Breast epithelium (tissue), 4 donors: ENCODE measurements around the gene GIMAP6. TPM values are rescaled to one million over a fixed set of nuclear protein-coding genes. Genes with fewer than 3 reads are reported as not detected.

Experiments used
- DNase-seq, 2 donors: peaks; one replicate each; pipeline ENCODE4 v3.0.0-alpha.2; 2019; ENCODE audit warnings: low spot score in 2 of 2
- H3K27ac ChIP-seq, 2 donors: fragments of 200-600 bp; sonication (generic) in 1 of 2; one replicate each; pipeline ENCODE4 v1.5.1; 2016 to 2019; ENCODE audit warnings: mild to moderate bottlenecking in 1 of 2
- H3K27me3 ChIP-seq, 2 donors: fragments of 200-600 bp; sonication (generic) in 1 of 2; one replicate each; pipeline versions ENCODE4 v1.5.1 to v1.6.0; 2017 to 2019; ENCODE audit warnings: control low read depth in 1 of 2, mild to moderate bottlenecking in 1 of 2
- H3K36me3 ChIP-seq: fragments of 200-600 bp; one replicate; pipeline ENCODE4 v1.5.1; 2019
- H3K4me1 ChIP-seq, 2 donors: fragments of 200-600 bp; sonication (generic); one replicate each; pipeline ENCODE4 v1.5.1; 2016 to 2019; ENCODE audit warnings: control low read depth in 1 of 2
- H3K4me3 ChIP-seq, 3 donors: fragments of 200-600 bp; sonication (generic); 1 replicate in 2 of 3; 2 replicates in 1 of 3; pipeline ENCODE4 v1.5.1; 2016 to 2019; ENCODE audit warnings: mild to moderate bottlenecking in 3 of 3, moderate library complexity in 2 of 3
- H3K9me3 ChIP-seq, 2 donors: fragments of 200-600 bp; sonication (generic) in 1 of 2; one replicate each; pipeline ENCODE4 v1.5.1; 2016 to 2019; ENCODE audit warnings: control low read depth in 1 of 2
- CTCF ChIP-seq, 3 donors: fragments of 450-650 bp; IDR thresholded peaks; one replicate each; pipeline ENCODE4 v1.5.1; 2016 to 2017; ENCODE audit warnings: antibody characterized with exemption in 3 of 3, mild to moderate bottlenecking in 3 of 3, moderate library complexity in 3 of 3
- POLR2A ChIP-seq: fragments of 450-650 bp; IDR thresholded peaks from one replicate; pipeline ENCODE4 v1.6.1; 2016; ENCODE audit warnings: antibody characterized with exemption, mild to moderate bottlenecking, moderate library complexity
- POLR2AphosphoS5 ChIP-seq, 3 donors: sonication (generic); formaldehyde crosslinking; IDR thresholded peaks; one replicate each; pipeline ENCODE4 v1.6.1; 2017; ENCODE audit warnings: antibody characterized with exemption in 3 of 3
- intact Hi-C: fragments of 100-400 bp; cut with DNase I; formaldehyde crosslinking; loops from one replicate; pipeline ENCODE4 v1.15.1; 2023; ENCODE audit warnings: low total_unique reads
- total RNA-seq, 3 donors: library from RNA; depleted of rRNA; stranded (reverse); fragments of >200 nt; gene quantifications; one replicate each; pipeline ENCODE4 v1.1.0, GENCODE V29; 2016

Gene GIMAP6
- total RNA-seq, 3 donors from 2014 or later, result 13.3 to 35.2 (median 28.2) TPM

- Histone ChIP-seq H3K4me3 (no peak overlapping the region), H3K9me3 (peaks cover 0 to 16% of the 10 kb centered on the region in 2 donors), H3K4me1 (no peaks in the 10 kb centered on the region), H3K27me3 (no peaks in the 10 kb centered on the region), H3K36me3 (no peaks in the 10 kb centered on the region), H3K27ac (no peak overlapping the region)
- TF ChIP-seq CTCF (IDR thresholded peaks at IDR 0.05), result no peak
- no peak for TF ChIP-seq POLR2AphosphoS5 (IDR thresholded peaks at IDR 0.05)
- TF ChIP-seq POLR2A, result no peak
- DNase-seq, result no peak
- intact Hi-C loops, result no loop called here
These were observed 9.7 kb upstream of the GIMAP6 start for GRCh38 chr7:150641854-150642253.

- TF ChIP-seq CTCF (IDR thresholded peaks at IDR 0.05) (no peak), POLR2AphosphoS5 (IDR thresholded peaks at IDR 0.05) (no peak), POLR2A (no peak)
- no peak for DNase-seq
- Histone ChIP-seq H3K9me3 (peaks cover 0 to 12% of the 10 kb centered on the region in 2 donors), H3K27me3 (no peaks in the 10 kb centered on the region), H3K4me3 (no peak overlapping the region), H3K4me1 (no peaks in the 10 kb centered on the region), H3K27ac (no peak overlapping the region), H3K36me3 (no peaks in the 10 kb centered on the region)
- intact Hi-C loops, result no loop called here
These were observed 1.7 kb upstream of the GIMAP6 start for GRCh38 chr7:150633926-150634325.

- intact Hi-C loops, result no loop called here
- no peaks in the 10 kb centered on the region for H3K4me1 ChIP-seq
- H3K36me3 ChIP-seq, result no peaks in the 10 kb centered on the region
- TF ChIP-seq POLR2A (no peak), POLR2AphosphoS5 (IDR thresholded peaks at IDR 0.05) (no peak), CTCF (IDR thresholded peaks at IDR 0.05) (no peak)
- no peak for DNase-seq
- H3K27me3 ChIP-seq, result no peaks in the 10 kb centered on the region
- H3K27ac ChIP-seq, result peak overlapping the region; percentile 65 to 78
- no peaks in the 10 kb centered on the region for H3K9me3 ChIP-seq
- H3K4me3 ChIP-seq, result peak overlapping the region; percentile 35 to 62 (median 37)
These were observed 930 bp downstream of the GIMAP6 start for GRCh38 chr7:150631084-150631826.

GRCh38 chr7:150629347-150629746, 2.8 kb downstream of the GIMAP6 start:
- DNase-seq, result no peak
- intact Hi-C loops, result no loop called here
- TF ChIP-seq CTCF (IDR thresholded peaks at IDR 0.05) (no peak), POLR2AphosphoS5 (IDR thresholded peaks at IDR 0.05) (peak in 2 of 3 donors; percentile 31 to 67), POLR2A (no peak)
- Histone ChIP-seq H3K27me3 (no peaks in the 10 kb centered on the region), H3K27ac (peak overlapping the region in 1 of 2 donors; percentile 58), H3K36me3 (no peaks in the 10 kb centered on the region), H3K9me3 (no peaks in the 10 kb centered on the region), H3K4me1 (no peaks in the 10 kb centered on the region), H3K4me3 (no peak overlapping the region)

DNA sequence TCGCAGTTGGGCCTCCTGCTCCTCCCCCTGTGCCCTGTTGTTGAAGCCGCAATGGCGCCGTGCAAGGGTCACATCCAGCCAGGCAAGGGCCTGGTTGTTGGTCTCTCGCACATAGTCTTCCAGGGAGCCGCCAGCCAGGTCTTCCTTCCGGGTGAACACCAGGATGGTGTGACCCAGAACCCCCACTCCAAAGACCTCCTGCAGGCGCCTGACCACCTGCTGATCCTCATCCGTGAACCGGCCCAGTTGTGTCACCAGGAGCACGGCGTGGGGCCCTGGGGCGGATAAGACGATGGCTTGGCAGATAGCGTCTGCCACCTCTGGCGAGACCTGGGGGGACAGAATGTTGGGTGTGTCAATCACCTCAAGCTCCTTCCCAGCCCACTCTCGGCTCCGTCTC, 4.2 kb downstream of the GIMAP6 start:
- intact Hi-C loops, result no loop called here
- Histone ChIP-seq H3K36me3 (no peaks in the 10 kb centered on the region), H3K27me3 (no peaks in the 10 kb centered on the region), H3K4me1 (no peaks in the 10 kb centered on the region), H3K27ac (peak overlapping the region in 1 of 2 donors; percentile 38), H3K4me3 (no peak overlapping the region), H3K9me3 (no peaks in the 10 kb centered on the region)
- TF ChIP-seq POLR2AphosphoS5 (IDR thresholded peaks at IDR 0.05), result no peak
- no peak for TF ChIP-seq POLR2A
- no peak for TF ChIP-seq CTCF (IDR thresholded peaks at IDR 0.05)
- DNase-seq, result no peak
